Vagina (tissue), 2 donors: ENCODE data around the gene CTSH. TPM values are rescaled to one million over a fixed set of nuclear protein-coding genes. Genes with fewer than 3 reads are reported as not detected.

ENCODE experiments used
- DNase-seq, 2 donors: peaks; one replicate each; pipeline ENCODE4 v3.0.0-alpha.2; 2017; ENCODE audit errors: extremely low spot score in 2 of 2
- H3K27ac ChIP-seq: fragments of 200-600 bp; sonication (generic); one replicate; pipeline ENCODE4 v1.5.1; 2019
- H3K27me3 ChIP-seq: fragments of 200-600 bp; sonication (generic); one replicate; pipeline ENCODE4 v1.5.1; 2019
- H3K36me3 ChIP-seq, 2 donors: fragments of 200-600 bp; sonication (generic); one replicate each; pipeline ENCODE4 v1.5.1; 2017 to 2019
- H3K4me1 ChIP-seq: fragments of 200-600 bp; sonication (generic); one replicate; pipeline ENCODE4 v1.5.1; 2019
- H3K4me3 ChIP-seq, 2 donors: fragments of 200-600 bp; sonication (generic); 1 replicate in 1 of 2; 2 replicates in 1 of 2; pipeline ENCODE4 v1.5.1; 2016 to 2019
- H3K9me3 ChIP-seq: fragments of 200-600 bp; sonication (generic); one replicate; pipeline ENCODE4 v1.5.1; 2019
- CTCF ChIP-seq, 3 experiments: fragments of 450-650 bp in 2 of 3; fragments of 200-600 bp in 1 of 3; sonication (generic) in 1 of 3; IDR thresholded peaks; one replicate each; pipeline ENCODE4 v1.5.1; 2017 to 2019; ENCODE audit warnings: antibody characterized with exemption in 3 of 3, mild to moderate bottlenecking in 2 of 3, moderate library complexity in 2 of 3
- POLR2A ChIP-seq, 2 donors: fragments of 450-650 bp; IDR thresholded peaks; one replicate each; pipeline ENCODE4 v1.6.1; 2017; ENCODE audit warnings: antibody characterized with exemption in 2 of 2, mild to moderate bottlenecking in 2 of 2, moderate library complexity in 2 of 2
- POLR2AphosphoS5 ChIP-seq, 2 donors: sonication (generic); formaldehyde crosslinking; IDR thresholded peaks; one replicate each; pipeline ENCODE4 v1.9.0; 2017; ENCODE audit warnings: antibody characterized with exemption in 2 of 2, mild to moderate bottlenecking in 2 of 2, low read depth in 1 of 2; ENCODE audit not compliant: insufficient read depth in 1 of 2
- intact Hi-C: fragments of 100-400 bp; cut with DNase I; formaldehyde crosslinking; loops from one replicate; pipeline ENCODE4 v1.15.1; 2023
- total RNA-seq: library from RNA; depleted of rRNA; stranded (reverse); fragments of >200 nt; gene quantifications from one replicate; pipeline ENCODE4 v1.2.3, GENCODE V29; 2016

CTSH gene
- total RNA-seq, 1 donor from 2014 or later = 110 TPM

GRCh38 chr15:78982736-78983135 lies 37.9 kb upstream of the CTSH start:
- intact Hi-C loops = no loop called here
- Histone ChIP-seq H3K27ac (peak overlapping the region; percentile 57), H3K4me3 (no peak overlapping the region), H3K36me3 (no peaks in the 10 kb centered on the region), H3K9me3 (no peaks in the 10 kb centered on the region), H3K27me3 (no peaks in the 10 kb centered on the region), H3K4me1 (peaks cover 9% of the 10 kb centered on the region)
- TF ChIP-seq POLR2AphosphoS5 (IDR thresholded peaks at IDR 0.05; ENCODE audit: insufficient read depth in 1 of 2, low read depth in 1 of 2) = no peak
- no peak for TF ChIP-seq CTCF (IDR thresholded peaks at IDR 0.05)
- TF ChIP-seq POLR2A (IDR thresholded peaks at IDR 0.05) = no peak
- no peak for DNase-seq

GRCh38 chr15:78981532-78982313 lies 36.9 kb upstream of the CTSH start:
- H3K27me3 ChIP-seq = no peaks in the 10 kb centered on the region
- DNase-seq = no peak
- H3K27ac ChIP-seq = no peak overlapping the region
- no peak overlapping the region for H3K4me3 ChIP-seq
- peaks cover 5% of the 10 kb centered on the region for H3K4me1 ChIP-seq
- intact Hi-C loops = no loop called here
- no peaks in the 10 kb centered on the region for H3K36me3 ChIP-seq
- TF ChIP-seq POLR2A (IDR thresholded peaks at IDR 0.05) (no peak), CTCF (IDR thresholded peaks at IDR 0.05) (no peak), POLR2AphosphoS5 (IDR thresholded peaks at IDR 0.05; ENCODE audit: insufficient read depth in 1 of 2, low read depth in 1 of 2) (no peak)
- no peaks in the 10 kb centered on the region for H3K9me3 ChIP-seq

- peak; percentile 34 to 45 for TF ChIP-seq POLR2AphosphoS5 (IDR thresholded peaks at IDR 0.05; ENCODE audit: insufficient read depth in 1 of 2, low read depth in 1 of 2)
- no peak for TF ChIP-seq POLR2A (IDR thresholded peaks at IDR 0.05)
- peak in 2 of 3 experiments; percentile 58 to 66 for TF ChIP-seq CTCF (IDR thresholded peaks at IDR 0.05)
- no peak for DNase-seq
- Histone ChIP-seq H3K4me1 (peaks cover 5% of the 10 kb centered on the region), H3K9me3 (no peaks in the 10 kb centered on the region), H3K4me3 (no peak overlapping the region), H3K27me3 (no peaks in the 10 kb centered on the region), H3K27ac (no peak overlapping the region), H3K36me3 (no peaks in the 10 kb centered on the region)
- intact Hi-C loops = loop anchor here (10.0 kb wide), 1 partner anchor 65 kb away; no protein-coding TSS in a partner anchor
Observed at GRCh38 chr15:78979456-78980320, 34.8 kb upstream of the CTSH start.

GRCh38 chr15:78978601-78979179 lies 33.8 kb upstream of the CTSH start:
- H3K9me3 ChIP-seq = no peaks in the 10 kb centered on the region
- DNase-seq = no peak
- TF ChIP-seq POLR2A (IDR thresholded peaks at IDR 0.05) (no peak), POLR2AphosphoS5 (IDR thresholded peaks at IDR 0.05; ENCODE audit: insufficient read depth in 1 of 2, low read depth in 1 of 2) (no peak), CTCF (IDR thresholded peaks at IDR 0.05) (no peak)
- no peaks in the 10 kb centered on the region for H3K27me3 ChIP-seq
- H3K36me3 ChIP-seq = no peaks in the 10 kb centered on the region
- intact Hi-C loops = loop anchor here (10.0 kb wide), 1 partner anchor 64 kb away; no protein-coding TSS in a partner anchor
- peaks cover 5% of the 10 kb centered on the region for H3K4me1 ChIP-seq
- no peak overlapping the region for H3K27ac ChIP-seq
- H3K4me3 ChIP-seq = no peak overlapping the region
